GM21526 (cell line): ENCODE measurements around the gene CRYZL1.
A peak's percentile ranks its signal among the peaks of the same experiment; 100 is the strongest.

ENCODE experiments used
- ATAC-seq: cut with Tn5 transposase; IDR thresholded peaks from one replicate; pipeline ENCODE4 v1.9.1; 2021; ENCODE audit warnings: moderate library complexity; ENCODE audit not compliant: unreplicated experiment, low FRiP score

The CRYZL1 gene

DNA sequence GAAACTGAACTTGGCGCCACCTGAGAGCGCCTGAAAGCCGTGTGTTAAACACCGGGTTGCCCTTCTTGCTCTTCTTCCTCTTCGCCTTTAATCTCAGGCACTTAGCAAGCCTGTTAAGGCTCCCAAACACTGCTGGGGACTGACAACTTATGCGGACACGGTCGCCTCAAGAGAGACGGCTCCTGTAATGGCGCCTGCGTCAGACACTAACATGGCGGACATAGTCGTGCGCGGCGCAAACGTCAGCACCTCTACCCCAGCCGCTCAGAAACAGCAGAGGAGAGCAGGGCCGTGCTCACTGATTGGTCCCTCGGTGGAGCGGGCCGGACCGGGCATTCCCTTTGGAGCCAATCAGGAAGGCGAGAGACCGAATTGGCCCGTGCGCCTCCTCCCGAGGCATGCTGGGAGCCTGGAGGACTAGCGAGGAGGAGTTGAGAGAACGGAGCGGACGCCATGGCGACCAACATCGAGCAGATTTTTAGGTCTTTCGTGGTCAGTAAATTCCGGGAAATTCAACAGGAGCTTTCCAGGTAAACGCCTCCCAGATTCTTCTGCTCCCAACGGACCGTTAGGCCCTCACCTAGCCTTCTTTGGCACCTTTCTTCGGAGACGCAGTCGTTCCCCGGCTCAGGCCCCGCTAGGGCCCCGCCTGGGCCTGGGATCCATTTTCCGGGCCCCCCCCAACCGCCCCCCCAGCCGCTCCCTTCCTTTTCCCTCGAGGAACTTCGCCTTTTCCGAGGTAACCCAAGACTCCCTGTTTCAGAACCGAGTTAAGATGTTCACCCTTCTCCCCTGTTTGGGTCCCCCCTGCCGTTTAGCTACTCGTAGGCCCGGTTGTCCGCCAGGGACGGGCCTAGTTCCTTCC, 98.7 kb downstream of the CRYZL1 start, which contains the start of gene SON:
Gene SON (plus strand): TSS at position 399 of the 865 bp plus-strand sequence. CDS start 55 bp downstream, at position 454.
- peak; percentile 93 for ATAC-seq

DNA sequence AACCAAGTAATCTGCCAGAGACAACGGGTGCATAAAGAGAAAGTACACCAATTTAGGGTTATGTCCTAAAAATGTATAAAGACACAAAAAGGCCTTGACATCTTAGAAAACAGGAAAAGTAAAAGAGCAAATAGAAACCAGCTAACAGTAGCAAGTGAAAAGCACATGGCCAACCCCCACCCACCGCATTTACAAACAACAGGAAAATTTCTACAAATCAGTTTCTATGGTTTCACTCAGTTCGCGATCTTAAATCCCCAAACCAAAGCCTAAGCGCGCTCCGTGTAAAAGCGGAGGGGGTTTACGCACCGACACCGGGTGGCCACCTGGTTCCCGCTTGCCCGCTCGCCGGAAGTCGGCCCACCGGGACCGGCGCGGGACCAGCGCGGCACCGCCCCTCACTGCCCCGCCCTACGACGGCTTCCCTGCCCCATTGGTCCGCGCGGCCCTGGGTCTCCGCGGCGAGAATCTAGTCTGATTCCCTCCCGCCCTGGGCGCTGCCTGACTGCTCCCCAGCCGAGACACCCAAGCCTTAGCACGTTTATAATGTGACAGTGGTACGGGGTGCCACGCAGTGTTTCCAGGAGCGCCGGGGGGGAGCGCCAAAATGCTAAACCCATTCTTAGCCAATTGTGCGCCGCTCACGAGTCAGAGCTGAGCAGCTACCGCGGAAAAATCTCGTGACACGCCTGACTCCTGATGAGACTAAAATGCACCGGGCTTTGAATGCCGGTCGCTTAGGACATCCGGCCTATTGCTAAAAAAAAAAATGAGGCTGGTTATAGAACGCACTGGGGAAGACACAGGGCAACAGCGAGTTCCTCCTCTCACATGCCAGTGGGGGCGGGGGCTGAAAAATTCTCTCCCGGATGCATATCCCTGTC, 99.5 kb downstream of the CRYZL1 start, which contains the start of gene GART:
Gene GART (minus strand): TSS at position 362 of the 884 bp plus-strand sequence. CDS start 2,802 bp downstream, outside the sequence.
- peak; percentile 49 for ATAC-seq

DNA sequence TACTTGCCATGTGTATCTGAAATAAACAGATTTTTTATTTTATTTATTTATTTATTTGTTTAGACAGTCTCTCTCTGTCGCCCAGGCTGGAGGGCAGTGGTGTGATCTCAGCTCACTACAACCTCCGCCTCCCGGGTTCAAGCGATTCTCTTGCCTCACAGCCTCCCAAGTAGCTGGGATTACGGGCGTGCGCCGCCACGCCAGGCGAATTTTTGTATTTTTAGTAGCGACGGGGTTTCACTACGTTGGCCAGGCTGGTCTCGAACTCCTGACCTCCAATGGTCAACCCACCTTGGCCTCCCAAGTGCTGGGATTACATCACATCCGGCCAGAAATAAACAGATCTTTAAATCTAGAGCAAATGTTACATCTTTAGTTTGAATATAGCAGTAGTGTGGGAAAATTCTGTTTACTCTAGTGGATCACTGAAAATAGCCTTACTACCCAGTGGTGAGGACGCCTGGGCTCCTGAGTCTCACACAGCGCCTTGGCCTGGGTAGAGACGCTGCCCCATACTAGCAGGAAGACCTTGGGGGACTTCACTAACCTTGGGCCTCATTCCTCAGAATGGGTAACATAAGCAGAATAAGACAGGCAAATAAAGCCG, 100.3 kb downstream of the CRYZL1 start:
- no peak for ATAC-seq

DNA sequence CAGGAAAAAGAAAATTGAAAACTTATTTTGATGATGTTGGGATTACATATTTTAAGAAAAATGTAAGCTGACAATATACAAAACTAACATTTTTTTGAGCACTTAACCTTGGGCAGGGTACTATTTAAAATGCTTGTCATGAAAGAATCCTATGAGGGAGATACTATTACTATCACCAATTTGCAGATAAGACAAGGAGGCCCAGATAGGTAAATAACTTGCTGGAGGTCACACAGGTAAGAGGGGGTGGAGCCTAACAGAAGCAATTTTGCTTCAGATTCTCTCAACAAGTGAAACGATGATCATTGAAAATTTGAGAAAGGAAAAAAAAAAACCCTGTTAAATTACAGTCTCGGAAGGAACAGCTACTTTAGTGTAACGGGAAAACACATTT, 100.8 kb downstream of the CRYZL1 start:
- no peak for ATAC-seq

DNA sequence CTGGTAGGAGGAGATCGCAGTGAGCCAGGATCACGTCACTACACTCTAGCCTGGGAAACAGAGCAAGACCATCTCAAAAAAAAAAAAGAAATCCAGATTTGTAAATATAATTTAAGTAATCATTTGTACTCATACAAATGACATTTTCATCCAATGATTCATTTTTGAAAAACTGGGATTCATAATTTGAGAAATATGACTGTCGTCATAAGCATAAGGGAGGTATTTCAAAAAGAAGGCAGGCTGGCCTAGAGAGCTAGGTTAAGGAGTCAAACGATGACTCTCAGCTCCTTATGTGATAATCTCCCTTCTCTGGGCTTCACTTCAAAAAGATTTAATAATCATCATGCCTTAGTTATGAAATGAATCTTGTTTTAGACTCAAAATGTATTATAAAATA, 101.9 kb downstream of the CRYZL1 start:
- no peak for ATAC-seq
